Urothelium cell line (cell line): ENCODE data around the gene TNFAIP2.

Experiments
- DNase-seq: peaks from one replicate; pipeline ENCODE4 v3.0.0; 2011; ENCODE audit warnings: low spot score, mixed read lengths
- FAIRE-seq: peaks from 2 replicates; lab custom pipeline; 2011; peaks lifted over from hg19 to GRCh38; lab: Jason Lieb, UNC

Gene TNFAIP2

GRCh38 chr14:103121121-103121845, 2.0 kb upstream of the TNFAIP2 start:
- FAIRE-seq, result no peak
- DNase-seq, result no peak

- DNase-seq, result peak; percentile 78
- FAIRE-seq, result no peak
These were observed 1.2 kb upstream of the TNFAIP2 start for GRCh38 chr14:103121846-103122584.

- no peak for FAIRE-seq
- DNase-seq, result no peak
These were observed 695 bp upstream of the TNFAIP2 start for GRCh38 chr14:103122585-103122946.

- FAIRE-seq (no peak), DNase-seq (no peak)
These were observed 606 bp downstream of the TNFAIP2 start for GRCh38 chr14:103123634-103124500.

GRCh38 chr14:103124501-103125001, 1.3 kb downstream of the TNFAIP2 start:
- DNase-seq (no peak), FAIRE-seq (no peak)

GRCh38 chr14:103125098-103126070, 2.1 kb downstream of the TNFAIP2 start:
- DNase-seq (no peak), FAIRE-seq (no peak)

- FAIRE-seq, result no peak
These were observed 3.0 kb downstream of the TNFAIP2 start for GRCh38 chr14:103126088-103126872.

GRCh38 chr14:103126873-103127304, 3.6 kb downstream of the TNFAIP2 start:
- no peak for FAIRE-seq

More at GRCh38 chr14:103126088-103126872, 3.0 kb downstream of the TNFAIP2 start:
- no peak for DNase-seq

GRCh38 chr14:103127356-103127755, 4.1 kb downstream of the TNFAIP2 start:
- no peak for DNase-seq
- FAIRE-seq, result no peak

More at GRCh38 chr14:103126873-103127304, 3.6 kb downstream of the TNFAIP2 start:
- DNase-seq, result no peak

- FAIRE-seq (no peak), DNase-seq (no peak)
These were observed 4.8 kb downstream of the TNFAIP2 start for GRCh38 chr14:103127861-103128598.

- FAIRE-seq, result no peak
- no peak for DNase-seq
These were observed 5.5 kb downstream of the TNFAIP2 start for GRCh38 chr14:103128631-103129300.

- DNase-seq, result no peak
- no peak for FAIRE-seq
These were observed 6.2 kb downstream of the TNFAIP2 start for GRCh38 chr14:103129301-103130016.

GRCh38 chr14:103130017-103130764, 6.9 kb downstream of the TNFAIP2 start:
- no peak for DNase-seq
- no peak for FAIRE-seq

- DNase-seq, result no peak
- no peak for FAIRE-seq
These were observed 7.7 kb downstream of the TNFAIP2 start for GRCh38 chr14:103130965-103131364.

GRCh38 chr14:103131580-103131979, 8.3 kb downstream of the TNFAIP2 start:
- FAIRE-seq (no peak), DNase-seq (no peak)

- FAIRE-seq, result peak; percentile 72
- no peak for DNase-seq
These were observed 9.3 kb downstream of the TNFAIP2 start for GRCh38 chr14:103132381-103133209.
